GM15510 (cell line): ENCODE measurements around the gene MLN.

ENCODE experiments used
- POLR2A ChIP-seq: IDR thresholded peaks from 3 replicates; pipeline ENCODE4 v1.6.1; 2011; ENCODE audit warnings: borderline replicate concordance; ENCODE audit not compliant: insufficient read length; ENCODE audit errors: extremely low read depth

Gene MLN

GRCh38 chr6:33763483-33763882 lies 40.3 kb downstream of the MLN start:
- no peak for TF ChIP-seq POLR2A

- TF ChIP-seq POLR2A, result no peak
These were observed 41.1 kb downstream of the MLN start for GRCh38 chr6:33762713-33763112.

DNA sequence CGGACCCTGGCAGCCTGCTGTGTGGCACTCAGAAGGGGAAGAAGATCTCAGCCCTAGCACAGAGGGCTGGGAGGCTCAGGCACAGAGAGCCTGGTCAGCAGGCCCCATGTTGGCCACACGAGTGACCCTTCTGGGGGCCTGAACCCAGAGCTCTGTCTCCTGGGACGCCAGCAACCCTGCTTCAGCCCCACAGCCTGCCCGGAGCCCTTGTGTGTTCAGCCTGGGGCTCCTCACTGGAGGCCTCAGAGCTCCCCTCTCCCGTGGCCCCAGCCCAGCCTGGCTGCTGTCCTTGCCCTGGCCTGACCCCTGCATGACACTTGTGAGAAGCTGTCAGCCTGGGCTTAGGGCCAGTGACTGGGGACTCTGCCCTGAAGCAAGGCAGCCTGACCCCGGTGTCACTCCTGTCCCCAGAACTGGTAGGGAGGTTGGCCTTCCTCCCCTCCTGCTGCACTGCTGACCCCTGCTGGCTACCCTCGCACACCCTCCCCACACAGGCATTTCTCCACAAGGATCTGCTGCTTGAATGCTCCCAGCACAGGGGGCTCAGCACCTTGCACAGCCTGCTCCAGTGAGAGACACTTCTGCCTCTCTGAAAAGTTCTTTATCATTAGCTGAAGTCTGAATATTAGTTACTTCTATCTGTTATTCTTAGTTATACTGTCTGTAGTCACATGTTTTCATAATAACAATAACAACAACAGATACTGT lies 41.7 kb downstream of the MLN start:
- TF ChIP-seq POLR2A, result no peak

DNA sequence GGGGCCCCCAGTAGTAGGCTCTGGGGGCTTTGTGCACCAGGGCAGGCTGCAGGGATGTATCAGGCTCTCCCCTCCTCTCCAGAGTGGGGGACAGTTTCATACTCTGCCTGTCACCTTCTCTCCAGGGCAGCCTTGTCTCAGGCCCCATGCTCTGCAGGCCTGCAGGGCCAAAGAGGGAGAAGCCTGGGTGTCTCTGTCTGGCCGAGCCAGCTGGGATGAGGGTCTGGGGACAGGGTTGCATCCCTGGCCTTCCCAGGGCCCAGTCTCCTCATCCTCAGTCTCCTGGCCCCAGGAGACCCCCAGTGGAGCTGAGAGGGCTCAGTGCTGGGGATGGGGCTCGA lies 42.3 kb downstream of the MLN start:
- TF ChIP-seq POLR2A, result no peak

DNA sequence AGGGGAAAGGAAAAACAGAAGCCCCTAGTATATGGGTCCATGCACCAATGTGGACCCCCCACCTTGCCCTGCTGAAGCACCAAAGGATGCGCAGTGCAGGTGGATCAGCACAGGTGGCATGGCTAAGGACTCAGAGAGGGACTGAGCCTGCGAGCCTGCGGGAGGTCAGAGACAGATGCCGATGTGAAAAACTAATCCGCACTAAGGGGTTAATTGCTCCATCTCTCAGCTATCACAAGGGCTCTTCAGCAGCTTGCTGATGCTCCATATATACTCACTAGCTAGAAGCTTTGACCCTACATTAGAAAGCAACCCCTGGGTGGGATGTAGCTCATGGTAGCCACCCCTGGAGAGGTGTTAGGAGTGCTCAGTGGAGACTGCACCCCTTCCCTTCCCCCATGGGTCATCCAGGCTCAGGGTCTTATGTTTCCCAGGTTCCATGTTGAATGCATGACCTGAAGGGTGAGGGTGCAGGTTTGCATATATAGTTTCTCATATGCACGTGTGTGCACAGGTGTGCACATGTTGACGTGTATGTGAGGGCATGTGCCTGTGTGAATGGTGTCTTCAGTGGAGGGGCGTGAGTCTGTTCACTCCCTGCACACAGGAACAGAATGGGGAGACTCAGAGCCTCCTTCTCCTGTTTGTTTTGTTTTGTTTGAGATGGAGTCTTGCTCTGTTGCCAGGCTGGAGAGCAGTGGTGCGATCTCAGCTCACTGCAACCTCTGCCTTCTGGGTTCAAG lies 43.7 kb downstream of the MLN start:
- TF ChIP-seq POLR2A, result no peak

GRCh38 chr6:33758815-33759216 lies 45.0 kb downstream of the MLN start:
- no peak for TF ChIP-seq POLR2A

DNA sequence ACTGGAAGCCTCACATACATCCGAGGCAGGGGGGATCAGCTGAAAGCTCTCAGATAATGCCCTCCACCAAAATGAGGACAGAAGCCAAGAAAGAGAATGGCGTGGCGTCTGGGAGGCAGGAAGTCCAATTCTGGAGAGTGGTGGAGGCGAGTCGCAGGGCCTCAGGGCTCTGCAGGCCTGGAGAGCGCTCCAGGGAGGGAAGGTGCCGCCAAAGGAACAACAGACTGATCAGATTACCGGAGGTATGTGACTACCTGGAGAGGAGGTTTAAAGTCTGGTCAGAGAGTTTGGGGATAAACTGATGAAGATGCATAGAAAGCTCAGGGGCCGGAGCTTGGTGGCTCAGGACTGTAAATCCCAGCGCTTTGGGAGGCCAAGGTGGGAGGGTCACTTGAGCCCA lies 45.9 kb downstream of the MLN start:
- no peak for TF ChIP-seq POLR2A

- no peak for TF ChIP-seq POLR2A
These were observed 46.7 kb downstream of the MLN start for GRCh38 chr6:33757113-33757512.

DNA sequence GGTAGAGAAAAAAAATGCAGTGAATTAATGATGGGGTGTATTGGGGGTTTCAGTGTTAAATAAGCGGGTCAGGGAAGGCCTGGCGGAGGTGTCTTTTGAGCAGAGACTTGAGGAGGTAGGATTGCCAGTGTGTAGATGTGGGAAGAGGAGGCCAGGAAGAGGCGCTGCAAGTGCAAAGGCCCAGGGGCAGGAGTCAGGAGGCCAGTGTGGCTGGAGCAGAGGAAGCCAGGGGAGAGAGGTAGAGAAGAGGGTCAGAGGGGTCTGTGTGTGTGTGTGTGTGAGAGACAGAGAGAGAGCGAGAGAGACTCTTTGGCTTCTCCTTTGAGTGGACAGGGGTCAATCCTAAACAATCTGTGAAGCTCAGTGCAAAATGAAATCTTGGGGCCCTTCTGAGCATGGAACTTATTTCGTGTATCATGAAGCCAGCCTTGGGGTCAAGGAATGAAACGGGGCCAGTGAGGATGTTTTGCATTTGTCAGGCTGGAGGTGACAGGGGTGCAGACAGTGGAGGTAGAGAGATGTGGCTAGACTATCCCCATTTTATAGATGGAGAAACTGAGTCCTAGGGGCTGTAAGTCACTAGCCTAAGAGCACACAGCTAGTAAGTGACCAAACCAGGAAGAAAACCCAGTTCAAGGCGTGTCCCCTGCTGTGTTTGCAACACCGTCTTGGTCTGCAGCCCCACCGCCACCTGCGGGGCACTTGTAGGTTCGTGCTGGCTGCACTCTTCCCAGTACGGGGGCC lies 47.4 kb downstream of the MLN start:
- no peak for TF ChIP-seq POLR2A

DNA sequence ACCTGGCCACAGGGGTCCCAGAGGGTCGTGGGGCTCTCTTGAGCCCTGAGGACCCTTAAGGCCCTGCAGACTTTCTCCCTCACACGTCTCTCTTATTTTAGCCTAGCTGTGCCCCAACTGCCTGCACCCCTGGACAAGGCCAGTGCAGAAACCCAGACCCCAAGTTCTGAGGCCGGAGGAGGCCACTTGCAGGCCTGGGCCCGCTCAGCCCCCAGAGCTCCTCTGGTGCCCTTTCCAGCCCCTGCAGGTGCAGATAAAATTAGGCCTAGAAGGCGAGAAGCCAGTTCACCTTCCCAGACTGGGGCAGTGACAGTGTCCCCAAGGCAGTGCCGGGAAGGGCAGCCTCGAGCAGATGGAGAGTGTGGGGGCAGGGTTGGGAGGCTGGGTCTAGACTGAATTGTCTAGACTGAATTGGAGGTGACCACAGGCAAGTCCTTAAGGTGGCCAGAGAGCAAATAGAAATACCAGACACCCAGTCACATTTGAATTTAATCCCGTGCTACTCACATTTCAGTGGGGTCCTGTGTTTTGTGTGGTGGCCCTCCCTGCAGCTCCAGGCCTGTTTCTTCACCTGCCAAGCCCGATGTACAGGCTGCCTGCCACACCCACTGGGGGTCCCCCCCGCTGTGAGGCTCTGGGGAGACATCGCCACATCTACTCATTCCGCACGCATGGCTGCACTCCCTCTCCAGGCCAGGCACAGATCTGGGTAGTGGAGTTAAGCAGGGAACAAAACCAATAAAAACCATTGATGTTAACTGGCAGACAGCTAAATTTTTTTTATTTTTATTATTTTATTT lies 48.5 kb downstream of the MLN start:
- no peak for TF ChIP-seq POLR2A

DNA sequence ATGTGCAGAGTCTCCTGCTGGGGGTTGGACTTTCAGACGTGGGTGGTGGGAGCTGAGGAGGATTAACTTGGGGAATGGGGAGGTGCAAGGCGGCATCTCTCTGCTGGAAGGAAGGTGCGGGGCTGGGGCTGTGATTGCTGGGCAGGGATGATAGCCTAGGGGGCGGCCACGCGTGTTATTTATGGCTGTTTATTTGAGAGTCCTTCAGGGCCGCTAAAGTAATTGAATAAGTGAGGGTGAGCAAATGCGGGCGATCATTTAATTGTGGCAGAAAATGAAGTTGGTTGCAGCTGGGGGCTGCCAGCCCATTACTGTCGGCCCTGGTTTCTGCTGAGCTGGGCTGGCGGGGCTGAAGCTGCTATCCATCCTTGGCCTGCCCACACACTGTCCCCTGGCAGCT lies 49.6 kb downstream of the MLN start:
- no peak for TF ChIP-seq POLR2A

DNA sequence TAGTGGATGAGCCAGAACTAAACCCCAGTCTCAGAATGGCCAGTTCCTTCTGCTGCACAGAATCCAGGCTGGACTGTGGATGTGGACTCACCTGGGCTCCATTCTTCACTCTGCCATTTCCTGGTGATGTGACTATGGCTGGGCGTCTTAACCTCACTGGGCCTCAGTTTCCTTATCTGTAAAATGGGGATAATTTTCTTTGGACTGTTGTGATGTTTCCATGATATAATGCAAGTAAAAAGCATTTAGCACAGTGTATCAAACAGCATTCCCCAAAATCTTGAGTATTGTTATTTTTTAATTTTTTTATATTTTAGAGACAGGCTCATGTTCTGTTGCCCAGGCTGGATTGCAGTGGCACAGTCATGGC lies 51.2 kb downstream of the MLN start:
- no peak for TF ChIP-seq POLR2A

DNA sequence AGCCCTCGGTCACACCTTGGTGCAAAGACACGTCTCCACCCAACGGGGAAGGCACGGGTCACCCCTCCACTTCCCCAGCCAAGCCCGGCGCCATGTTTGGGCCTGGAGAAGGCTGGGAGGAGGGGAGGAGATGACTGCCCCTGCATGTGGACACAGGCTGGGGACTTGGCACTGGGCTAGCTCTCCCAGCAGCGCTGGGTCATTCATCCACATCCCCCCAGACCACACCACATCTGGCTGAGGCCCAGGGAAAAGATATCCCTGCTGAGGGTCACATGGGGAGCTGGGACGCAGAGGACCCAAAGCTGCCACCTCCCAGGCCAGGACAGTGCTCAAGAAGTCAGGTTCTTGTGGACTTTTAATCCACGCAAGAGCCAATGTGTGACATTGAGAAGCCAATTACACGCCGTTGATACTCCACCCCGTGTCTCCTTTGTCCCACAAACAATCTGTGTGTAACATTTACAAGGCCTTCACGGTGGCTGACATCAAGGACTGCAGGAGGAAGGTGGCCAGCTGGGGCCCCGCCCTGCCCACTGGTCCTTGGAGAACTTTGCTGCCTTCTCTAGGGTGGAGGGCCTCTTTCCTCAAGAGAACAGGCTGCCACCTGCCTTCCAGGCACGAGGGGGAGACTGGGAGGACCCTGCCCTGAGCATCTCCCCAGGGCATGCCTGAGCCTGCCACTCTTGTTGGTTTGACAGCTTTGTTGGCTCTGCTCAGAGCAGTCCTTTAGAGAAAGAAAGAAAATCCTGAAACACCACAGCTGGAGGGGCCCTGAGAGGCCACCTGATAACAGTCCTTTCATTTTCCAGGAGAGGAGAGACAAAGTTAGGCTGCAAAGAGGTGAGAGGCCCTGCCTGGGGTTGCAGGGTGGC lies 51.8 kb downstream of the MLN start:
- no peak for TF ChIP-seq POLR2A
